ENCODE data around the gene HPSE2.

GRCh38 chr10:98577578-98577977 is 658.1 kb downstream of the HPSE2 start:
- TF ChIP-seq ZFX (IDR thresholded peaks at IDR 0.05) = no peak
- TF ChIP-seq CTCF (IDR thresholded peaks at IDR 0.05 in 2 of 3, conservative IDR thresholded peaks at IDR 0.05 in 1 of 3; ENCODE audit: borderline replicate concordance in 1 of 3, insufficient read depth in 1 of 3, low read depth in 2 of 3, low read length in 2 of 3) = no peak
- TF ChIP-seq EZH2 (IDR thresholded peaks at IDR 0.05) = no peak
- TF ChIP-seq FOSL1 (IDR thresholded peaks at IDR 0.05; ENCODE audit: low read depth) = no peak
- TF ChIP-seq SIN3A (IDR thresholded peaks at IDR 0.05; ENCODE audit: low read depth) = no peak
- TF ChIP-seq POLR2A (IDR thresholded peaks at IDR 0.05; ENCODE audit: borderline replicate concordance, extremely low read depth, insufficient read depth, insufficient read length) = no peak
- no peak for TF ChIP-seq CEBPB (IDR thresholded peaks at IDR 0.05; ENCODE audit: low read depth)
- no peak for TF ChIP-seq JUND (IDR thresholded peaks at IDR 0.05)
- TF ChIP-seq, protein P1, sequence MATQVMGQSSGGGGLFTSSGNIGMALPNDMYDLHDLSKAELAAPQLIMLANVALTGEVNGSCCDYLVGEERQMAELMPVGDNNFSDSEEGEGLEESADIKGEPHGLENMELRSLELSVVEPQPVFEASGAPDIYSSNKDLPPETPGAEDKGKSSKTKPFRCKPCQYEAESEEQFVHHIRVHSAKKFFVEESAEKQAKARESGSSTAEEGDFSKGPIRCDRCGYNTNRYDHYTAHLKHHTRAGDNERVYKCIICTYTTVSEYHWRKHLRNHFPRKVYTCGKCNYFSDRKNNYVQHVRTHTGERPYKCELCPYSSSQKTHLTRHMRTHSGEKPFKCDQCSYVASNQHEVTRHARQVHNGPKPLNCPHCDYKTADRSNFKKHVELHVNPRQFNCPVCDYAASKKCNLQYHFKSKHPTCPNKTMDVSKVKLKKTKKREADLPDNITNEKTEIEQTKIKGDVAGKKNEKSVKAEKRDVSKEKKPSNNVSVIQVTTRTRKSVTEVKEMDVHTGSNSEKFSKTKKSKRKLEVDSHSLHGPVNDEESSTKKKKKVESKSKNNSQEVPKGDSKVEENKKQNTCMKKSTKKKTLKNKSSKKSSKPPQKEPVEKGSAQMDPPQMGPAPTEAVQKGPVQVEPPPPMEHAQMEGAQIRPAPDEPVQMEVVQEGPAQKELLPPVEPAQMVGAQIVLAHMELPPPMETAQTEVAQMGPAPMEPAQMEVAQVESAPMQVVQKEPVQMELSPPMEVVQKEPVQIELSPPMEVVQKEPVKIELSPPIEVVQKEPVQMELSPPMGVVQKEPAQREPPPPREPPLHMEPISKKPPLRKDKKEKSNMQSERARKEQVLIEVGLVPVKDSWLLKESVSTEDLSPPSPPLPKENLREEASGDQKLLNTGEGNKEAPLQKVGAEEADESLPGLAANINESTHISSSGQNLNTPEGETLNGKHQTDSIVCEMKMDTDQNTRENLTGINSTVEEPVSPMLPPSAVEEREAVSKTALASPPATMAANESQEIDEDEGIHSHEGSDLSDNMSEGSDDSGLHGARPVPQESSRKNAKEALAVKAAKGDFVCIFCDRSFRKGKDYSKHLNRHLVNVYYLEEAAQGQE (IDR thresholded peaks at IDR 0.05; ENCODE audit: low read depth) = no peak
- TF ChIP-seq ZNF274 (IDR thresholded peaks at IDR 0.05; ENCODE audit: low read depth, low read length) = no peak
- TF ChIP-seq, protein P2, sequence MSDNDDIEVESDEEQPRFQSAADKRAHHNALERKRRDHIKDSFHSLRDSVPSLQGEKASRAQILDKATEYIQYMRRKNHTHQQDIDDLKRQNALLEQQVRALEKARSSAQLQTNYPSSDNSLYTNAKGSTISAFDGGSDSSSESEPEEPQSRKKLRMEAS (IDR thresholded peaks at IDR 0.05) = no peak

All from HCT116 (cell line).